ENCODE measurements around the gene PKP4. TPM values are rescaled to one million over a fixed set of nuclear protein-coding genes. Genes with fewer than 3 reads are reported as not detected.

The PKP4 gene
- total RNA-seq, 1 experiment from 2014 or later: 52.0 TPM

GRCh38 chr2:158570869-158571268 is 114.1 kb downstream of the PKP4 start:
- H3K9ac ChIP-seq (ENCODE audit: extremely low read depth, insufficient read length, low read length): no peak overlapping the region
- Mint-ChIP-seq H3K9me3 (no peaks in the 10 kb centered on the region), H3K4me1 (peaks cover 7 to 13% of the 10 kb centered on the region in 2 experiments), H3K27ac (peak overlapping the region in 1 of 3 experiments; percentile 47; a peak in 1 of 7 replicates), H3K36me3 (ENCODE audit: insufficient read depth in 1 of 3, low read depth in 3 of 3) (0 out of 7 replicates have a peak, but pooled peaks cover 0 to 4% (median 4%) of the 10 kb centered on the region in 3 experiments), H3K27me3 (ENCODE audit: low read depth) (no peaks in the 10 kb centered on the region), H3K4me3 (no peak overlapping the region)
- no peak overlapping the region for H2BK15ac ChIP-seq (ENCODE audit: low read depth, low read length)
- no peak overlapping the region for H2BK120ac ChIP-seq (ENCODE audit: low read depth, low read length, poor library complexity, severe bottlenecking)
- H4K8ac ChIP-seq (replicated peaks; ENCODE audit: insufficient read length, low read depth, low read length): no peak overlapping the region
- H3T11ph ChIP-seq (ENCODE audit: low read length): no peak overlapping the region
- no peaks in the 10 kb centered on the region for H3K4me1 ChIP-seq (ENCODE audit: insufficient read depth, low read length)
- H2AFZ ChIP-seq (ENCODE audit: low read length): no peak overlapping the region
- no CpG with 5 or more reads among the region's 3 CpGs for WGBS (ENCODE audit: extremely low coverage, insufficient read length, low lambda C conversion rate)
- no peak for TF ChIP-seq CTCF (conservative IDR thresholded peaks at IDR 0.05)
- no peak overlapping the region for H3K14ac ChIP-seq (ENCODE audit: insufficient read depth, low read length)
- no peaks in the 10 kb centered on the region for H4K20me1 ChIP-seq (ENCODE audit: control insufficient read depth, insufficient read depth, insufficient read length)
- no peak overlapping the region for H3K4me2 ChIP-seq (ENCODE audit: insufficient read depth, insufficient read length, low read length)
- no peak overlapping the region for H4K91ac ChIP-seq (ENCODE audit: insufficient read length, low read depth, low read length)
- no peak overlapping the region for H3K56ac ChIP-seq (ENCODE audit: insufficient read length, low read depth, low read length)
- H3K27me3 ChIP-seq (ENCODE audit: insufficient read depth, low read length): no peaks in the 10 kb centered on the region
- no peaks in the 10 kb centered on the region for H3K23me2 ChIP-seq (ENCODE audit: insufficient read length, low read depth, low read length, poor library complexity, severe bottlenecking)
- H2BK12ac ChIP-seq (ENCODE audit: insufficient read length, low read depth, low read length): no peak overlapping the region
- no peak for DNase-seq
- no peak overlapping the region for H3K4ac ChIP-seq (ENCODE audit: low read depth, low read length)
- no peak overlapping the region for H2AK5ac ChIP-seq (ENCODE audit: insufficient read length, low read length)
- H2BK5ac ChIP-seq (ENCODE audit: insufficient read length, low read length): no peak overlapping the region
- H2BK20ac ChIP-seq (ENCODE audit: low read depth, low read length, poor library complexity, severe bottlenecking): no peak overlapping the region
- H3K79me1 ChIP-seq (ENCODE audit: insufficient read depth, low read depth, low read length, poor library complexity, severe bottlenecking): peaks cover 2% of the 10 kb centered on the region
- H3K79me2 ChIP-seq (ENCODE audit: insufficient read depth, low read length): no peaks in the 10 kb centered on the region
- no peaks in the 10 kb centered on the region for H3K9me3 ChIP-seq (ENCODE audit: control insufficient read depth, low read depth, low read length)
- H3K27ac ChIP-seq (ENCODE audit: insufficient read length, low read depth, low read length): no peak overlapping the region
- H4K5ac ChIP-seq (ENCODE audit: insufficient read length, low read depth, low read length): no peak overlapping the region
- H3K23ac ChIP-seq (ENCODE audit: insufficient read length, low read depth, low read length): no peak overlapping the region
- no peak overlapping the region for H3K18ac ChIP-seq (ENCODE audit: insufficient read length, low read depth, low read length)
